ENCODE measurements around the gene SRSF1.
"Not testable (repeated sequence)": the region's sequence is repeated elsewhere in the genome, so short reads cannot be mapped to it uniquely, and the experiment has no call there.

The SRSF1 gene

GRCh38 chr17:57972151-57972550, 34.9 kb downstream of the SRSF1 start:
- in situ Hi-C loops (cut with HindIII; ENCODE audit: low sequenced_read_pairs), result no loop called here

GRCh38 chr17:57971572-57971971, 35.5 kb downstream of the SRSF1 start:
- in situ Hi-C loops (cut with HindIII; ENCODE audit: low sequenced_read_pairs), result no loop called here

DNA sequence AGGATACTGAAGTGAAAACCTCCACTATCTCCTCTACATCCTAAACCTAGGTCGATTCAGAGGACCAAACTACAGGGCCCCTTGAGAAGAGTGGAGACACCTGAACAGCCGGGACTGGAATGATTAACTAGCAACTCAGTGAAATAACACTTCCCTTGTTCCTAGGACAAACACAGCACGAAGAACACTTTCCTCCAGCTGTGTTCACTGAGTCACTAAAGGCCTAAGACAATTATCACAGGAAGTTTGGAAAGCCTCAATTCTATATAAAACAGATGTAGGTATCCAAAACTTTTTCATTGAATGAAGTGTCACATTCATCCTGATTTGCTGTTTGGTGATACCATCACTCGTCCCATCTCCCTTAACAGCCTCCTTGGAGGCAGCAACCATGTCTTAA, 36.3 kb downstream of the SRSF1 start:
- in situ Hi-C loops (cut with HindIII; ENCODE audit: low sequenced_read_pairs), result no loop called here

DNA sequence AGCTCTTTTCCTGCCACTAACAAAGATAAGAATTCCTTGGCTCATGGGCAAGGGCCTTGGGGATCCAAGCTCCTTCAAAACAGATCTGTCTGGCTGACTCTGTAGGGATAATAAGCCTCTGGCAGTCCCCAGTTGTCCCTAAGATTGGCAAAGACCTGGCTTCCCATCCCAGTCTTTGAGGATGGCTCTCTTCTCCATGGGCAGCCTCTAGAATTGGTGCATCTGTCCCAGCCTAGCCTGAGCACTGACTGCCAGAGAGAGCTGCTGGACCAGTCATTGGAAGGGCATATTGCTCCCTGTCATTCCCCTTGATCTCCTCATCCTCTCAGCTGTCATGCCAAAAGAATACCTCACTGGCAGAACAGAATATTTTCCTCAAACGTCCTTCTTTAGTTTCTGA, 38.6 kb downstream of the SRSF1 start:
- in situ Hi-C loops (cut with HindIII; ENCODE audit: low sequenced_read_pairs), result no loop called here

- in situ Hi-C loops (cut with HindIII; ENCODE audit: low sequenced_read_pairs), result no loop called here
These were observed 40.2 kb downstream of the SRSF1 start for GRCh38 chr17:57966875-57967274.

DNA sequence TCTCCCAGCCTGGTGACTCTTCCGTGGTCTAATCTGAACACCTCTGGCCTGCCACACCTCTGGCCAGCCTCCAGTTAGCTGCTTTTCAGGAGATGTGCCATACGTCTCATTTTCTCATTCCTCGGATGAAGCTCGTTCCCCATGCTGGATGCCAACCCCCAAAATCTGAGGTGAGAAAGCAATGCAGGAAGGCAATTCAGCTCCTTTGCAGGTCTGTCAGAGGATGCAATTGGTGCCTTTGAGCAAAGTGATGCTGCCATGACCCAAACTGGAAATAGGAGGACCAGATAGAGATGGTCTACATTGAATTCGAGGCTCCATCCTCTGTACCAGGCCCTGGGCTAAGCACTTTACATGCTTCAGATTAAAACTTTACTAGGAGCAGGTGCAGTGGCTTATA, 40.8 kb downstream of the SRSF1 start:
- in situ Hi-C loops (cut with HindIII; ENCODE audit: low sequenced_read_pairs), result no loop called here

DNA sequence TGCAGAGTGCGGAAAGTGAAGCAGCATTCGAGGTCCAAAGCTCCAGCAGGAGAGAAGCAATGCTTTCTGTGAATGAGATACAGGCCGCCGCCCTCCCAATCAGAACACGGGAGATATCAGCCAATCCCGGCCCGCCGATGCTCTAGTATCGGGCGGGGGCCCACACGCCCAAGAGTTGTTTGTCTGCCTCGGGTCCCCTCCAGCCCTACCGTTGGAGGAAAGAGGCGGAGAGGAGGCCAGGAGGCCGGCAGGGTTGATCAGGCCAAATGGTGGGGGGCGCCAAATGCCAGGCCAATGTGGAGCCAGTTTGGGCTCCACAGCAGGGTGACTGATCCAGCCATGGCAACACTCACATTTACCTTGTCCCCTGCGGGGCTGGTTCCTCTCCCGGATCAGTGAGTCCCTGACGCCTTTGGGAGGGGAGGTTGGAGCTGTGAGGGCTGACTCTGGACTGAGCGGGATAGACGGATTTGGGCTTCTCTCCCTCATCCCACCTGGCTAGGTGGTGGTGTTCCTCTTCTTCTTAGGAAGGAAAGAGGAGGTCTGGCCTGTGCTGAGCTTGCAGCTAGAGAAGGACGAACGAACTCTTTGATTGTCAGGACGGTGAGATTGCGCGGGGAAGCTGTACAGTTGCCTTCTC, 41.4 kb downstream of the SRSF1 start:
- in situ Hi-C loops (cut with HindIII; ENCODE audit: low sequenced_read_pairs), result no loop called here

DNA sequence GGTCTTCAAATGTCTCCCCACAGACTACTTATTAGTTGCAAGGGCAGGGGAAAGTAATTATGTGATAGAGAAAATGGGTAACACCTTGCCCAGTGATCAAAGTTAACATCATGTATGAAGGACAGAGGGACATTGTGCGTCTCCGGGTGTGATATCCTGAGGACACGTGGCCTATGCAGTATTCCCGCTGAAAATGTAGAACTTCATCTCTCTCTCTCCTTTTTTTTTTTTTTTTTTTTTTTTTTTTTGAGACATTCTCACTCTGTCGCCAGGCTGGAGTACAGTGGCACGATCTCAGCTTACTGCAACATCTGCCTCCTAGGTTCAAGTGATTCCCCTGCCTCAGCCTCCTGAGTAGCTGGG, 43.9 kb downstream of the SRSF1 start:
- in situ Hi-C loops (cut with HindIII; ENCODE audit: low sequenced_read_pairs), result no loop called here

DNA sequence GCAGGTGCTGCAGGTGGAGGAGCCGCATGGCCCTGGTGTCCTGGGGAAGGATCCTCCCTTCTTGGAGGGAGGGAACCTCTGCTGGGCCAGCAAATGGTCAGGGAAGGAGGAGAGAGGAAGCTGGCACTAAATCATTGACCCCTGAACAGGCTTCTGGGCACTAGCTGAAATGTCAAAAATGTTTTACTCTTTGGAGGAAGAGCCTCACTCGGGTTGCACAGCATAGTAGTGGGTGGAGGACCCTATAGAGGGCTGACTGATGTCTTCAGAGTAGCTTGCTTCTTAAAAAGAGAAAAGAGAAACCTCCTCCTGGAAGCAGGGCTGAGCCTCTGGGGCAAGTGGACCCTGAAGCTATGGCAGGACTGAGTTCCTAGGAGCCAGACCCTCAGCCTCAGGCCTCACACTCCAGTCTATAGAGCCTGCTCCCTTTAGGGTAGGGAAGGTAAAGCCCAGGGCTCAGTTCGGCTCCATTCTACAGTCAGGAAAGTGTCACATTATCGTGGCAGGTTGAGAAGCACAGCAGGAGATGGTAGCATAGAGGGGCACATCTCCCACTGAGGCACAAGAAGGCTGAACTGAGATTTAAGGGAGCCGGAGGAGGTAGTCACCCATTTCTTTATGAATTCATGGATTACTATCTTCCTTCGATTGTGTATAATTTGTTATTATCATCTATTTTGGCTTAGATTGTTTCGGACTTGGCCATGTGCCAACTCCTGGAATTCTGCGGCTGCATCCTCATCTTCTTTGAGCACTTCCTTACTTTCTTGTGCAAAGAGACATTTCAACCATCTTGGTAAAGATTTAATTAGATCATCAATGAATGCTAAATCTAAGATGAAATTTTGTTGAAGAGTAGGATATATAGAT, 44.5 kb downstream of the SRSF1 start:
- in situ Hi-C loops (cut with HindIII; ENCODE audit: low sequenced_read_pairs), result no loop called here

DNA sequence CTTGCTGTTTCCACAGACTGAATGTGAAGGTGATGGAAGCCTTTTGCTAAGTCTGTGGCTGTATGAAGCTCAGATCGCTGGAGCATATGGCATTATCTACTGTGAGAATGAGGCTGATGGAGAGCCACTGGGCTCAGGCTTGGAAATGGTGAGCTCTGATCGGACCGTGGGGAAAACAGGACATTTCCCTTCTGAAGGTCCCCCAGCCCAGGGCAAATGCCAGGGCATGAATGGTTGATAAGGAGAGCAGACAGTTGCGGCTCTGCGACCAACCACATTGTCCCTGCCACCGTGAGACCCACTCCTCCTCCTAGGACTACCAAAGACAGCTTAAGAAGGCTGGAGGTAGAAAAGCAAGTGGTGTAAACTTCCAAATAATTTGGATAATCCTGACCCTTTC, 47.1 kb downstream of the SRSF1 start:
- in situ Hi-C loops (cut with HindIII; ENCODE audit: low sequenced_read_pairs), result no loop called here

- in situ Hi-C loops (cut with HindIII; ENCODE audit: low sequenced_read_pairs), result not testable (repeated sequence)
These were observed 48.7 kb downstream of the SRSF1 start for GRCh38 chr17:57958391-57958790.

DNA sequence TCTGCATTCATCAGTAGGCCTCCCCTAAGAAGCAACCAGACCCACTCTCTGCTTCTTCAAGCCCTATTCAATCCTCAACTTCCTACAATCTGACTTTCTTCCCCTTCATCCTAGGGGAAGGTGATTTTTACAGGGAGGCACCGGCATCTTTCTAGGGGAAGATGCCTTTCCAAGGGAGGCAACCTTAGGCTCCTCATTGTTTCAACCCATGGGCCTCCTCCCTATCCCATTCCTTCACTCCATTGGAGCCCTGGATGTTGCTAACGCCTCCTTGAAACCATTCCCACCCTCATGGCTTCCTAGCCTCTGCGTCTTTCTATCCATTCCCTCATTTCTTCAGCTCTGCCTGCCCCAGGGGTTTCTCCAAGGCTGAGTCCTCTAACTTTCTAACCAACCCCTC, 49.2 kb downstream of the SRSF1 start:
- in situ Hi-C loops (cut with HindIII; ENCODE audit: low sequenced_read_pairs), result no loop called here

DNA sequence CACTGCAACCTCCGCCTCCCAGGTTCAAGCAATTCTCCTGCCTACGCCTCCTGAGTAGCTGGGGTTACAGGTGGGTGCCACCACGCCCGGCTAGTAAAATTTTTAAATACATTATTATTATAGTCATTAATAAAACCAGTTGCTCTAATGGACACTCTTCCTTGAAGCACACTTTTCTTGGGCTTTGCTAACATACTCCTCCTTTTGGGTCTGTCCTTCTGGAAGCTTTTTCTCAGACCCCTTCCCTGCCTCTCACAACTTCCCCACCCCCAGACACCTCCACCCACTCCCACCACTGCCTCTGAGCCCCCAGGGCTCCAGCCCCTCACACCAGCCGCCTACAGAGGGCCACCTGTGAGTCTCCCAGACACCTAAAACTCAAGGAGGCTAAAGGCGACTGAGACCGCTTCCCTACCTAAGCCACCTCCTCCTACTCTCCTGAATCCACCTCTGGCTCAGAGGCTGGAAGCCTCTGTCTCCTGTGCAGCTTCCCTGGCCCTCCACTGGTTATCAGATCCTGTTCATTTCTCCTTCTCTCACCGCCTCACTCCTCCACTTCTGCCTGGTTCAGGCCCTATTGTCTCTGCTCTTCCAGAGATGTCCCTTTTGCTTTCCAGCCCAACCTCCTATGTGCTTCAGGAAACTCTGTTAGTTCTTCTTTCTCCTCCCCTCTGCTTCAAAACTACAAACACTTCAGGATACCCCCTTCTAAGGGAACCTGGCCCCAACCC, 49.8 kb downstream of the SRSF1 start:
- in situ Hi-C loops (cut with HindIII; ENCODE audit: low sequenced_read_pairs), result no loop called here

DNA sequence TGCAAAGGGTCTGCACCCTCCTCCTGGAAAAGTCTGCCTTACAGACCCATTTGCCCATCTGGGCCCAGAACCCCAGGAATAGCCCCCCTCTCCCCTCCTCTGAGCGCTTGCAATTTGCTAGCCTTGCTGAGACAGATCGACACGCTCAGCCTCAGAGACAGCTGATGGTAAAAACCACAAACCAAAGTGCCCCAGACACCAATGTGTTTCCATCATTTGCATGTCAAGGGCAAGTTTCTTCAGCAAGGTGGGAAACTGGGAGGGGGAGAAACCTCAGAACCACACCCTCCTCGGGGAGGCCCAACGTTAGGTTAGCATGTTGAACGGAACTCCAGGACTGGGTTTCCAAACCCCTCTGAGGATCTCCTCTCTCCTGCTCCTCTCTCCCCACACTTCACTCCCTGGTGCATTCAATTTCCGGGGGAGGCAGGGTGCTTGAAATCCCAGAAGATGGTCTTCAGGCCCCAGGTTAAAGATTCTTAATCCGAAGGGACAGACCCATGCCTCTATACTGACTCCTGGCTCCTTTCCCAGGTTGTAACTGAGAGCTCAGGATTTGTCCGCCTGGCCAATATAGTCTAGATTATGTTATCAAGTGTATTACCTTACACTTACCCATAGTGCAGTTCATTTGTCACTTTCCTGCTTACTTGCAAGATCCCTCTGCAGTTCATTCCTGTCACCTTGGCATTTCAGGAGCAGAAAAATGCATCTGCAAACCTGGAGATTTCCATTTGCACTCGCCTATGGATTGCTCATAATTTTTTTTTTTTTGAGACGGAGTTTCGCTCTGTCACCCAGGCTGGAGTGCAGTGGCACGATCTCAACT, 50.5 kb downstream of the SRSF1 start:
- in situ Hi-C loops (cut with HindIII; ENCODE audit: low sequenced_read_pairs), result no loop called here

DNA sequence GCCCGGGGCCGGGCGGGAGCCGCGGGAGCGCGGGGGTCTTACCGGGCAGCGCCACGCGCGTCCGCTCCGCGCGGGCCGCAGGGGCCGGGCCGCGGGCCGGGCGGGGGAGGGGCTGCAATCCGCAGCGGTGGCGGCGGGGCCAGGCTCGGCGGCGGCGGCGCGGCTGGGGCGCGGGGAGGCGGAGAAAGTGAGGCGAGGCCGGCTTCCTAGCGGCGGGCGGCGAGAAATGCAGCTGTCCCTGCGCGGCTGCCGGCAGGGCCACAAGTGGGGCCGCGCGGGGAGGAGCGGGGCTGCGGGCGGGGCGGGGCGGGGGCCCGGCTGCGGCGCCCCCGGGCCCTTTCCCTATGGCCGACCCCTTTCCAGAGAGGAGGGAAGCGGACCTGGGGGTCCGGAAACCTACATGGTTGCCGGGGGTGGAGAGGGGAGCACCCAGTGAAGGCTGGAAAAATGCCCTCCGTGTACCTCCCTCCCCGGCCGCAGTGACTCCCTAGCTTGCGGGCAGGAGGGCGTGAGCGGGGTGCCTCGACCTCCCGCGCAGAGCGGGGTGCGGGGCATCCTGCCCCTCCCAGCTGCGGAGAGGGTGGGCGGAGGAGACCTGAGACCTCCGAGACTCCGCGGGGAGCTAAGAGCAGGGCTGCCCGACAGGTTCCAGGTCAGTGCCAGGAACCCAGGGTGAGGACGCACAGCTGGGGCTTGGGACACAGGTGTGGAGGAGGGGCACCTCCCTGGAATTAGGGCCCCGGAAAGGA, 51.7 kb downstream of the SRSF1 start, which contains the start of gene CUEDC1:
TSS of gene CUEDC1 (minus strand) at position 230 of the 749 bp plus-strand sequence. CDS start 69,848 bp downstream, outside the sequence.
- in situ Hi-C loops (cut with HindIII; ENCODE audit: low sequenced_read_pairs), result no loop called here

DNA sequence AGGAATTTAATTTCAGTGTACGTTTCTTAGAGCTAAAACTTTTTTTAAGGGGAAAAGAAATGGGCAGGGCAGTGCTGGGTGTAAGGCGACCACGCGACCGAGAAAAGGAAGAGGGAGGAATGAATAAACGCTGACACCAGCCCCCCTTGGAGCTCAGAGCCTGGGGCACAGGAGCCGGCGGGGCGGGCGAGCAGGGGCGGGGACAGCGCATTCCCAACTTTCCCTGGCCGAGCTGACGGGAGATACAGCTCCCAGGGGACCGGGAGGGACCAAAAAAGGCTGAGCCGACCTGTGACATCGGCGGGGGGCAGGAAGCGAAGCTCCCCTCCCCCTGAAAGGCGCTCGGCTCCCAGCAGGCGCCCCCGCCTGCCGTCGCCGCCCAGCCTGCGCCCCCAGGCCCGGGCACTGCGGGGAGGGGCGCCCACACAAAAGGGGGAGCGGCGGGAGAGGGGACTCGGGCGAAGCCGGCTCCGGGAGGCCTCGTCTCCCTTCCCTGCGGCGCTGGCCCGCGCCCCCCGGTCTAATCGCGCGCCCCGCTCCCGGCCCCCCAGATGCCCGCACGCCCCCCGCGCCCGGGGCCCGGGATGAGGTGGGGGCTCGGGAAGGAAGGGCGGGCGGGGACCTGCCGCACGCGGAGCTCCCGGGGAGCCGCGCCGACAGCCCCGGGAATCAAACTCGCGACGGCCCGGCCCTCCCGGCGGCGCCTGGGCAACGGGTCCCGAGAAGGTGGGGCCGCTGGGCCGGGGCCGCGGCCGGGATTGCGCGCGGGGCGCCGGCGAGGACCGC, 52.5 kb downstream of the SRSF1 start:
- in situ Hi-C loops (cut with HindIII; ENCODE audit: low sequenced_read_pairs), result no loop called here

DNA sequence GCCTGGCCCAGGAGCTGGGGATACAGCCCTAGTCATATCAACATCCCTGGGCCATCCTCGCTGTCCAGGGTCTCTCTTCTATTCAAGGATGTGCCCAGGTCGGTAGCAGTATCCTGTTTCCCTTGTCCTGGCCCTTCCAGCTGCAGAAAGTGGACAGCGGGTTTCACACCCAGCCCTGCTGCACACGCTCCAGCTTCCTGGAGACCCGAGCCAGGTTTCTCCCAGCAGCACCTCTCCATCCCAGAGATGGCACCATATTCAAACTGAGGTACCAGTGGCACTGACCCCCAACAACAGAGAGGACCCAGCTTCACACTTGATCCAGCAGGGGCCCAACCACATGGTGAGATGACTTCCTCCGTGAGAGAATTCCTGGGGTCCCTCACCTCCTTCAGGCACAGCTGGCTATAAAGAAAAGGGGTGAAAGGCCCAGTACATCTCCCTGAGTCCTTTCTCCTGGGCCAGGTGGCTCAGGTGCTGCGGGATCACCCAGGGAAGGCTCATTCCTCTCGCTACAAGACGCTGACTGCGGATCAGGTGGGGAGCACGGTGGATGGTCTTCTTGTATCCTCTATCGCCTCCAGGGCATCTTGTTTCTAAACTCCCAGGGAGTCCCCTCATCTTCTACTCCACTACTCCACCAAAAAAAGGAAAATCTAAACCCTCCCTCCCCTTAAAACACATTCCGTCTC, 53.2 kb downstream of the SRSF1 start:
- in situ Hi-C loops (cut with HindIII; ENCODE audit: low sequenced_read_pairs), result no loop called here

Measured in DLD1 (cell line).